ENCODE data around the gene PSTK. TPM values are rescaled to one million over a fixed set of nuclear protein-coding genes. Genes with fewer than 3 reads are reported as not detected.

Gene PSTK
- total RNA-seq, 1 donor from 2014 or later: 5.3 TPM

- Mint-ChIP-seq H3K36me3 (ENCODE audit: low read depth) (peaks cover 6% of the 10 kb centered on the region), H3K27me3 (peaks cover 3% of the 10 kb centered on the region), H3K4me3 (peak overlapping the region; percentile 93), H3K9me3 (no peaks in the 10 kb centered on the region), H3K27ac (peak overlapping the region; percentile 96), H3K4me1 (peaks cover 18% of the 10 kb centered on the region)
- DNase-seq (no peak), ATAC-seq (ENCODE audit: low read depth) (no peak)
- POLR2A ChIA-PET: interaction anchor here (1.4 to 4.1 kb wide), 3 partner anchors 27 to 173 kb away, joined by 8 to 43 read pairs (median 16); partner anchors contain the start of genes ACADSB, BUB3, C10orf88 and IKZF5
- intact Hi-C loops (cut with micrococcal nuclease): no loop called here
- no peak for TF ChIP-seq CTCF (IDR thresholded peaks at IDR 0.05)
- CTCF ChIA-PET: no interaction called here
Measured at GRCh38 chr10:122981066-122981464, 864 bp downstream of the PSTK start.

- Mint-ChIP-seq H3K4me3 (no peak overlapping the region), H3K4me1 (peaks cover 18% of the 10 kb centered on the region), H3K36me3 (ENCODE audit: low read depth) (peaks cover 18% of the 10 kb centered on the region), H3K27me3 (no peaks in the 10 kb centered on the region), H3K27ac (no peak overlapping the region), H3K9me3 (no peaks in the 10 kb centered on the region)
- TF ChIP-seq CTCF (IDR thresholded peaks at IDR 0.05): no peak
- ChIA-PET CTCF (no interaction called here), POLR2A (interaction anchor here (2.6 kb wide), 1 partner anchor 25 kb away, joined by 10 read pairs; the partner anchor contains the start of genes ACADSB and IKZF5)
- no peak for DNase-seq
- no peak for ATAC-seq (ENCODE audit: low read depth)
- intact Hi-C loops (cut with micrococcal nuclease): no loop called here
Measured at GRCh38 chr10:122983898-122984297, 3.7 kb downstream of the PSTK start.

DNA sequence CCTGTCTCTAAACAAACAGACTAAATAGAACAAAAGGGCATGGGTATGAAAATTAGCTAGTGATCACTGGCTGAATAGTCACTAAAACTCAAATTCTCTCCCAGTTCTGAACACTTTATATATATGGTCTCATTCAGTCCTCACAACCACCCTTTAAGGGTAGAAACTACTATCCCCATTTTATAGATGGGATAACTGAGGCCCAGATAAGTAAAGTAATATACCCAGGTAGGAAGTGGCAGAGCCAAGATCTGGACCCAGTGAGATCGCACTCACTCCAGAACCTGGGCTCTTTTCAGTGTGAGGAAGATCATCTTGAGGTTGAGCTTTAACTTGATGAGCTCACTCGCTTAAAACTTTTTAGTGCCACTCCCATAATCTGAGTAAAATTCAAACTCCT is 4.5 kb downstream of the PSTK start:
- no peak overlapping the region for H3K27ac Mint-ChIP-seq
- POLR2A ChIA-PET: interaction anchor here (2.6 kb wide), 1 partner anchor 24 kb away, joined by 10 read pairs; the partner anchor contains the start of genes ACADSB and IKZF5
- peaks cover 18% of the 10 kb centered on the region for H3K36me3 Mint-ChIP-seq (ENCODE audit: low read depth)
- no peak for DNase-seq
- intact Hi-C loops (cut with micrococcal nuclease): no loop called here
- peaks cover 18% of the 10 kb centered on the region for H3K4me1 Mint-ChIP-seq
- no peak overlapping the region for H3K4me3 Mint-ChIP-seq
- no peaks in the 10 kb centered on the region for H3K27me3 Mint-ChIP-seq
- CTCF ChIA-PET: no interaction called here
- H3K9me3 Mint-ChIP-seq: no peaks in the 10 kb centered on the region
- no peak for ATAC-seq (ENCODE audit: low read depth)
- TF ChIP-seq CTCF (IDR thresholded peaks at IDR 0.05): no peak

- intact Hi-C loops (cut with micrococcal nuclease): no loop called here
- no peaks in the 10 kb centered on the region for H3K9me3 Mint-ChIP-seq
- POLR2A ChIA-PET: no interaction called here
- H3K27ac Mint-ChIP-seq: no peak overlapping the region
- no peak for ATAC-seq (ENCODE audit: low read depth)
- CTCF ChIA-PET: no interaction called here
- TF ChIP-seq CTCF (IDR thresholded peaks at IDR 0.05): no peak
- peaks cover 5% of the 10 kb centered on the region for H3K4me1 Mint-ChIP-seq
- H3K4me3 Mint-ChIP-seq: no peak overlapping the region
- DNase-seq: no peak
- peaks cover 24% of the 10 kb centered on the region for H3K36me3 Mint-ChIP-seq (ENCODE audit: low read depth)
- no peaks in the 10 kb centered on the region for H3K27me3 Mint-ChIP-seq
Measured at GRCh38 chr10:122986335-122986734, 6.1 kb downstream of the PSTK start.

DNA sequence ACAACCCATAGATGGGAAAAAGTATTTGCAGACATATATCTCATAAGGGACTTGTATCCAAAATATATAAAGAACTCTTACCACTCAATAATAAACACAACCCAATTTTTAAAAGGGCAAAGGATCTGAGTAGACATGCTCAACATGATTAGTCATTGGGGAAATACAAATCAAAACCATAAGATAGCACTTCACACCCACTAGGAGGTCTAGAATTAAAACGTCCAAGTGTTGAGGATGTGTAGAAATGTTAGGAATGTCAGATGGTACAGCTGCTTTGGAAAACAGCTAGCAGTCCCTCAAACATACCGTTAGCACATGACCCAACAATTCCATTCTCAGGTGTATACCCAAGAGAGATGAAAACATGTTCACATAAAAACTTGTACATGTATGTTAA is 8.3 kb downstream of the PSTK start:
- CTCF ChIA-PET: no interaction called here

More for the DNA sequence above, 8.3 kb downstream of the PSTK start:
- no peak overlapping the region for H3K27ac Mint-ChIP-seq
- no peak overlapping the region for H3K4me3 Mint-ChIP-seq
- DNase-seq: no peak
- no peak for ATAC-seq (ENCODE audit: low read depth)
- POLR2A ChIA-PET: no interaction called here
- no peak for TF ChIP-seq CTCF (IDR thresholded peaks at IDR 0.05)
- no peaks in the 10 kb centered on the region for H3K4me1 Mint-ChIP-seq
- no peaks in the 10 kb centered on the region for H3K27me3 Mint-ChIP-seq
- peaks cover 37% of the 10 kb centered on the region for H3K36me3 Mint-ChIP-seq (ENCODE audit: low read depth)
- intact Hi-C loops (cut with micrococcal nuclease): no loop called here
- no peaks in the 10 kb centered on the region for H3K9me3 Mint-ChIP-seq

All from activated B cell treated with CpG ODN at 0.5 μM for 24 hours (primary cell).